ENCODE measurements around the gene POC1B.
"Not testable (repeated sequence)": the region's sequence is repeated elsewhere in the genome, so short reads cannot be mapped to it uniquely, and the experiment has no call there.

GRCh38 chr12:89459279-89459678, 66.6 kb downstream of the POC1B start:
- TF ChIP-seq CTCF (IDR thresholded peaks at IDR 0.05 in 8 of 11, conservative IDR thresholded peaks at IDR 0.05 in 3 of 11), result peak in 6 of 11 experiments; percentile 6 to 31 (median 13)
- TF ChIP-seq POLR2AphosphoS5, POLR2A (IDR thresholded peaks at IDR 0.05): not testable (repeated sequence)
